Vagina (tissue), 2 donors: Measurements from ENCODE around the gene FAM181A.

Experiments
- POLR2AphosphoS5 ChIP-seq, 2 donors: sonication (generic); formaldehyde crosslinking; IDR thresholded peaks; one replicate each; pipeline ENCODE4 v1.9.0; 2017; ENCODE audit warnings: antibody characterized with exemption in 2 of 2, mild to moderate bottlenecking in 2 of 2, low read depth in 1 of 2; ENCODE audit not compliant: insufficient read depth in 1 of 2
- TF ChIP-seq, protein P1 (sequence below), 3 experiments: fragments of 450-650 bp in 2 of 3; fragments of 200-600 bp in 1 of 3; sonication (generic) in 1 of 3; IDR thresholded peaks; one replicate each; pipeline ENCODE4 v1.5.1; 2017 to 2019; ENCODE audit warnings: antibody characterized with exemption in 3 of 3, mild to moderate bottlenecking in 2 of 3, moderate library complexity in 2 of 3

GRCh38 chr14:93964820-93965286 is 37.7 kb downstream of the FAM181A start:
- TF ChIP-seq, protein P1, sequence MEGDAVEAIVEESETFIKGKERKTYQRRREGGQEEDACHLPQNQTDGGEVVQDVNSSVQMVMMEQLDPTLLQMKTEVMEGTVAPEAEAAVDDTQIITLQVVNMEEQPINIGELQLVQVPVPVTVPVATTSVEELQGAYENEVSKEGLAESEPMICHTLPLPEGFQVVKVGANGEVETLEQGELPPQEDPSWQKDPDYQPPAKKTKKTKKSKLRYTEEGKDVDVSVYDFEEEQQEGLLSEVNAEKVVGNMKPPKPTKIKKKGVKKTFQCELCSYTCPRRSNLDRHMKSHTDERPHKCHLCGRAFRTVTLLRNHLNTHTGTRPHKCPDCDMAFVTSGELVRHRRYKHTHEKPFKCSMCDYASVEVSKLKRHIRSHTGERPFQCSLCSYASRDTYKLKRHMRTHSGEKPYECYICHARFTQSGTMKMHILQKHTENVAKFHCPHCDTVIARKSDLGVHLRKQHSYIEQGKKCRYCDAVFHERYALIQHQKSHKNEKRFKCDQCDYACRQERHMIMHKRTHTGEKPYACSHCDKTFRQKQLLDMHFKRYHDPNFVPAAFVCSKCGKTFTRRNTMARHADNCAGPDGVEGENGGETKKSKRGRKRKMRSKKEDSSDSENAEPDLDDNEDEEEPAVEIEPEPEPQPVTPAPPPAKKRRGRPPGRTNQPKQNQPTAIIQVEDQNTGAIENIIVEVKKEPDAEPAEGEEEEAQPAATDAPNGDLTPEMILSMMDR (IDR thresholded peaks at IDR 0.05) = no peak
- no peak for TF ChIP-seq POLR2AphosphoS5 (IDR thresholded peaks at IDR 0.05; ENCODE audit: insufficient read depth in 1 of 2, low read depth in 1 of 2)
